Fibroblast of mammary gland (primary cell): Measurements from ENCODE around the gene PCSK6.
A peak's percentile ranks its signal among the peaks of the same experiment; 100 is the strongest.
"Not testable (repeated sequence)": the region's sequence is repeated elsewhere in the genome, so short reads cannot be mapped to it uniquely, and the experiment has no call there.

Experiments used
- DNase-seq: peaks from one replicate; pipeline ENCODE4 v3.0.0-alpha.2; 2010; ENCODE audit warnings: low read depth
- H3K4me3 ChIP-seq: 2 replicates; pipeline ENCODE4 v1.5.1; 2011; ENCODE audit warnings: low read depth, mild to moderate bottlenecking, low read length, moderate library complexity; ENCODE audit not compliant: control insufficient read depth
- TF ChIP-seq, protein P1 (sequence below): conservative IDR thresholded peaks from 2 replicates; pipeline ENCODE4 v1.5.1; 2011; ENCODE audit warnings: low read depth, low read length, inconsistent platforms; ENCODE audit not compliant: control insufficient read depth, insufficient read depth

Gene PCSK6

DNA sequence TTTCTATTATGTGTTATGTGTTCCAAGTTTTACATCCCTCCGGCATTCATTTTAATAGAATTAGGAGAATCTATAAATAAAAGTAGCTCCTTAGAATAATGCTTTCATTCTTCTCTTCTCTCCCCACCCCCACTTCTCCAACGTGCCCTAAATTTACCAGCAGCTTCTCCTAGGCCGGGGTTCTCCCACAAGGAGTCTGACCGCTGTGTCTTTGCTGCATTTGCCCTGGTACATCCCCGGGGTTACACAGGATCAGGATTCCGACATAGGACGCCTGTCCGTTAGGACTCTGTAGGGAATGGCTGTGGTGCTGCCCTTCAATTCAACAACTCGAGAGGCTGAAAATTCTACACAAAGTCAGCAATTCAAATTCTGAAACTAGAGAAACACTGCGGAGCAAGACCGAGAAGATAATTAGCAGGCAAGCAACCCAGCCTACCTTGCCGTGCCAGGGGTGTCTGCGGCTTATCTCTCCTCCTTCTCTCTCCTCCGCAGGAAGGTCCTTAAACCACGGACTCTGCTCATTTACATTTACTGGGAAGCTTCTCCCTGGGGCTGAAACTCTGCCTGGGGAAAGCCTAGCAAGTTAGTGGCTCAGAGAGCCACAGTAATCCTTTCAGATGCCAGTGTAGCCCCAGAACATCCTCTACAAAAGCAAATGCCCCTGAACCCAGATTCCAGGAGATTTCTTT, 18.8 kb downstream of the PCSK6 start:
- TF ChIP-seq, protein P1, sequence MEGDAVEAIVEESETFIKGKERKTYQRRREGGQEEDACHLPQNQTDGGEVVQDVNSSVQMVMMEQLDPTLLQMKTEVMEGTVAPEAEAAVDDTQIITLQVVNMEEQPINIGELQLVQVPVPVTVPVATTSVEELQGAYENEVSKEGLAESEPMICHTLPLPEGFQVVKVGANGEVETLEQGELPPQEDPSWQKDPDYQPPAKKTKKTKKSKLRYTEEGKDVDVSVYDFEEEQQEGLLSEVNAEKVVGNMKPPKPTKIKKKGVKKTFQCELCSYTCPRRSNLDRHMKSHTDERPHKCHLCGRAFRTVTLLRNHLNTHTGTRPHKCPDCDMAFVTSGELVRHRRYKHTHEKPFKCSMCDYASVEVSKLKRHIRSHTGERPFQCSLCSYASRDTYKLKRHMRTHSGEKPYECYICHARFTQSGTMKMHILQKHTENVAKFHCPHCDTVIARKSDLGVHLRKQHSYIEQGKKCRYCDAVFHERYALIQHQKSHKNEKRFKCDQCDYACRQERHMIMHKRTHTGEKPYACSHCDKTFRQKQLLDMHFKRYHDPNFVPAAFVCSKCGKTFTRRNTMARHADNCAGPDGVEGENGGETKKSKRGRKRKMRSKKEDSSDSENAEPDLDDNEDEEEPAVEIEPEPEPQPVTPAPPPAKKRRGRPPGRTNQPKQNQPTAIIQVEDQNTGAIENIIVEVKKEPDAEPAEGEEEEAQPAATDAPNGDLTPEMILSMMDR: no peak
- H3K4me3 ChIP-seq: no peak overlapping the region
- DNase-seq: no peak

DNA sequence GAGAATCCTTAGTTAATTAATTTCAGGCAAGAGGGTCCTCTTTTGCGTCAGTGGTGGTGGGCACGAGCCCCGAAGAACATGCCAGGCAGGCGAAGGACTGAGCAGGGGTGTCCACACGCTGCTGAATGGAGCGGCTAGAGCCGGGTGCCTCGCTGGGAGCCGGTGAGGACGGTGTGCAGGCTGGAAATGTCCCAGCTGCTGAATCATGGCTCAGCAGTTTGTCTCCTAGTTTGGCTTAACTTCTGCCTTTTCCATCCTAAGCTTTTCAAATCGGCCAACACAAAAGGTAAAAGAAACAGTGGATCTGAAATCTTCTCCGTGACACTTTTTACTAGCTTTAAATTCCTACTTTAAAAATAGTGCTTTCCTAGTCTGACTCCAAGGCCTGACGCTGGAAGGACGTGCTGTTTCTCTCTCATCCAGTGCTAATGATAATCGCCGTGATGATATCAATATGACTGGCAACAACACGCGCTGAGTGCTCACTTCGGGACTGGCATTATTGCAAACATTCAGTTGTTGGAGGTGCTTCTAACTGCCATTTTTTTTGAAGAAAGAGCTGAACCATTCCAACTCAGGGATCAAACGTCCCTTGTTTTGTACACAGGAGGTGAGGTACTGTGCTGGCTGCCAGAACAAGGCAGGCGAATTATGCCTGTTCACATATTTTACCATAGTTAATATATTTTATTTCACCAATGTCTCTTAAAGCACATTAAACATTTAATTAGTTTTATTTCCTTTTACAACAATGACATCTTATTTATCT, 19.8 kb downstream of the PCSK6 start:
- TF ChIP-seq, protein P1: no peak
- no peak overlapping the region for H3K4me3 ChIP-seq
- DNase-seq: no peak

DNA sequence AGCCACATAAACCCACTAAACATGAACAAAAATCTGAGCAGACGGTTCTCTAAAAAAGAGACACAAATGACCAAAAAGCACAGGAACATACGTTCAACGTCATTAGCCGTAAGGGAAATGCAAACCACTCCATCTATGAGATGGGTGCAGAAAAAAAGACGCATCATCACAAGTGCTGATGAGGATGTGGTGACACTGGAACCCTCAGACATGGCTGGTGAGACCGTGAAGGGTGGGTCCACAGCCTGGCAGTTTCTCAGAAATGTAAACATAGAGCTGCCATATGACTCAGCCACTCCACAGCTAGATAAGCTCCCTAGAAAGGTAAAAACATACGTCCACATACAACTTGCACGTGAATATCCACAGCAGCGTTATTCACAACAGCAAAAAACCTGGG, 23.3 kb downstream of the PCSK6 start:
- DNase-seq: no peak
- H3K4me3 ChIP-seq: no peak overlapping the region
- TF ChIP-seq, protein P1: no peak

DNA sequence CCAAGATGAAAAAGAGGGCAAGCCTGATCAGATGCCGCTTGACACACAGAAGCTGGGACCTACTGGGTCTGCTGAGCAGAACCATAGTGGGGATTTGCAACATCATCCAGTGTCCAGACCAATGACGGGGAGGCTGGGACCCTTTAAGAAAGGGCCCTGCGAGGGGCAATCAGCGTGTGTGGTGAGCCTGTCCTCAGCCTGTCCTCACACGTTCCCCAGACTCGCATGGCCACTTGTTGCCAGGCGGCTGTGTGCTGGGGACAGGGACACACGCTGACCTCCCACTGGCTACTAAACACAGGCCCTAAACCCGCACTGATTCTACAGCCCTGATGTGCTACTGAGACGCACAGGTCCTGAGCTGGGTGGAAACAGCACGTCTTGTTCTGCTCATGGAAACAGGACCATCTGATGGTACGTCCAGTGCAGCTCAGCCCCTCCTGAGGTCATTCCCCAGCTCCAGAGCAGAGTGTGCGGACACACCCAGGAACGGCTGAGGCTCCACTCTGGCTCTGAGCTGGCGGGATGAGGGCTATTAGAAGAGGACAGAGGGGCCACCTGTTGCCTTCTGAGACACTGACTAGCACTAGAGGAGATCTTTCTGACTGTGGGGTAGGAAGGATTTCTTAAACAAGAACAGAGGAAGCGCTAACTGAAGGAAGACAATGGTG, 24.4 kb downstream of the PCSK6 start:
- DNase-seq: no peak
- TF ChIP-seq, protein P1: no peak
- no peak overlapping the region for H3K4me3 ChIP-seq

DNA sequence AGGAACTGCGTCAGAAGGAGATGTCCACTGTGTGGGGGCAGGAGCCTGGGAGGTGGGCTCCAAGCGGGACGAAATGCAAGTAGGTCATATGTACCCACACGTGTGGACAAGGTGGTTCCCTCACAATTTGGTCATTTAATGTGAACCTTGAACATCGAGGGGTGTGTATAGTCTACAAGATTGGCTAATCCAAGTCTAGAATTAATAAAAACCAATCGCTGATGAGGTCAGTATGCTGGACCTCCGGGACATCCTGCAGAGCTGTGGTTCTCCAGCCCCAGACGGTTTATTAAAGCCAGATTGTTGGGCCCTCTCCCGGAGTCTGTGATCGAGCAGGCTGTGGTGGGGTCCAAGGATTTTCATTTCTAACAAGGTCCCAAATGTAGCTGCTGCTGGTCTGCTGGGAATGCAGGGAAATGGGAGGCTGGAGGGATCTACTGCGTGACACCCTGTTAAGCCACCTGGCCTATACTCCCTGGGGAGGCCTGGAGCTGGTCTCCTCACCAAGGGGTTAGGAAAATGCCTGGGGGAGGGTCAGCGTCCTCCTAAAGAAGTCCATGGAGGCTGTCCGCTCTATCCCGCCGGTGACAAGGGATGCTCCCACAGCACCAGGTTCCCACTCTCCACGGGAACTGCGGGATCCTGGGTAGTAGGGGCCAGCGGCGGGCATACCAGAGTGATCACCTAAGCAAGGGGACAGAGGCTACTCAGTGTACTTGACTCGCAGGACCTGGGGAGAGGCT, 25.1 kb downstream of the PCSK6 start:
- no peak overlapping the region for H3K4me3 ChIP-seq
- TF ChIP-seq, protein P1: no peak
- DNase-seq: peak; percentile 25

DNA sequence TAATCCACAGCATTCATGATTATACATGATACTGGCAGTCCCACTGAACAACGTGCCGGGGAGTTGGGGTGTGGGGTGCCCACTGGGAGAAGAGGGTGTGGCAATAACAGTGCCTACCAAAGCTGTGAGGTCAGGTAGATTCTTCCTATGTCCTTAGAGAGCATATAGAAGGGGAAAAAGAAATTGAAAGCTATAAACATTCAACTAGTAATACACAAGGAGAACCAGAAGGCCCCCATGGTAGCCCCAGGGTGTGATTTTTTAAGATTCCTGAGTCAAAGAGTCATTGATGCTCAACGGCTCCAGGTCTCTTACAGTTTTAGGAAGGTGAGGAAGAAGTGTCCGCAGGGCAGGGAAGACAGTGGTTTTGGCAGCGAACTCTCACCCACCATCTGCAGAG, 25.8 kb downstream of the PCSK6 start:
- not testable (repeated sequence) for DNase-seq, H3K4me3 ChIP-seq

DNA sequence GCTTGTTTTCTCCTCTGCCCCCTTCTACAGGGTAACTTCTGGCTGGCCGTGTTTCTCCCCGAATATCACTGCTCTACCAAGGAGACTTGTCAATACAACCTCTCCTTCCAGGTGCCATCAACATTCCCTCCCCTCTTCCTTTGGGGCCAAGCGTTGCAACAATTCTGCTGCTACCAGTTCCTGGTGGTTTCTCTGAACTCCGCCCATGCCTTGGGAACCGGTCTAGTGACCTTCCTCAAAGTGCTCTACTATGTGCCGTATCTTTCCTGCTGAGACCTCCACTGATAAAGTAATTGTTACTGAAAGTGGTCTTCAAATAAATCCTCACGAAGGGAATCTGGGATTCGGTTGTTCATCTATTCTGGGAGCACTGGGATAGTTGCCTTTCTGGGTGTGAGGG, 26.2 kb downstream of the PCSK6 start:
- TF ChIP-seq, protein P1: no peak
- no peak for DNase-seq
- no peak overlapping the region for H3K4me3 ChIP-seq
